ENCODE measurements around the gene LZTR1. TPM values are rescaled to one million over a fixed set of nuclear protein-coding genes. Genes with fewer than 3 reads are reported as not detected.
"Not testable (repeated sequence)": the region's sequence is repeated elsewhere in the genome, so short reads cannot be mapped to it uniquely, and the experiment has no call there.

The LZTR1 gene
- total RNA-seq, 1 donor from 2014 or later, result 72.9 TPM

- DNase-seq (ENCODE audit: low spot score) (no peak), ATAC-seq (no peak)
- intact Hi-C loops (cut with DNase I), result no loop called here
Measured at GRCh38 chr22:21003782-21004181, 21.7 kb downstream of the LZTR1 start.

GRCh38 chr22:21009208-21009607 is 27.1 kb downstream of the LZTR1 start:
- DNase-seq (ENCODE audit: low spot score); intact Hi-C loops (cut with DNase I); ATAC-seq: not testable (repeated sequence)

DNA sequence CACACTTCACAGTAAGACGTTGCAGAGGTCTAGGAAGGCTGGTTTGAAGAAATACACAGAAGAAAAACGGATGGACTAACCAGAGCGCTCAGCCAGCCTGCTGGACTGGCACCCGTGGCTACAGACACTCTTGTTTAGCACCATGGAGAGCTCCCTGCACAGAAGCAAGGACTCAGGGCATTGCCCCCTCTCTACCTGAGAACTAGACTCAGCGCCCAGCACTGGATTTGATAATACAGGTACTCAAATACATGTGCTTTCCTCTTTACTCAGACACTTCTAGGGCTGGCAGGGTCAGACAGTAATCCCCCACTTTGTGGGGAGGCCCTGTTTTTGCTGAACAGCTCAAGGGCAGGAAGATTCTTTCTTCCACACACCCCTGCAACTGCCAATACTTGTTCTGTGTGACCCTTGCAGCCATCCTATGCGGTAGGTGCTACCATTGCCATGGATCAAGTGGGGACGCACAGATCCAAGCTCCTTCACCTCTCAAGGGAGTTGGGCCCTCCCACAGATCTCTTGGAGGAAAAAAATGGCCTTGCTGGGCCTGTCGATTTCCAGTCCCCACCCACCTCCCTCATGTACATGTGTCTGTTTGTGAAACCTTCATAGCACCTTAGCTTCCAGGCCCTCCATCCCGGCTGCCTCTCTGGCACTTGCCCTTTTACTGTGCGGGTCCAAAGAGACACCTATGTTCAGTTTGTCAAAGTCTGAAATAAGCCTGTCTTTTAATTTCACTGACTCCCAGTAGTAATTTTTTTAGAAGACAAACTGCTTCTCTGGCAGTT is 27.7 kb downstream of the LZTR1 start:
- intact Hi-C loops (cut with DNase I), result no loop called here
- ATAC-seq (no peak), DNase-seq (ENCODE audit: low spot score) (no peak)

GRCh38 chr22:21010426-21011113 is 28.5 kb downstream of the LZTR1 start:
- no peak for DNase-seq (ENCODE audit: low spot score)
- no peak for ATAC-seq
- intact Hi-C loops (cut with DNase I), result no loop called here

DNA sequence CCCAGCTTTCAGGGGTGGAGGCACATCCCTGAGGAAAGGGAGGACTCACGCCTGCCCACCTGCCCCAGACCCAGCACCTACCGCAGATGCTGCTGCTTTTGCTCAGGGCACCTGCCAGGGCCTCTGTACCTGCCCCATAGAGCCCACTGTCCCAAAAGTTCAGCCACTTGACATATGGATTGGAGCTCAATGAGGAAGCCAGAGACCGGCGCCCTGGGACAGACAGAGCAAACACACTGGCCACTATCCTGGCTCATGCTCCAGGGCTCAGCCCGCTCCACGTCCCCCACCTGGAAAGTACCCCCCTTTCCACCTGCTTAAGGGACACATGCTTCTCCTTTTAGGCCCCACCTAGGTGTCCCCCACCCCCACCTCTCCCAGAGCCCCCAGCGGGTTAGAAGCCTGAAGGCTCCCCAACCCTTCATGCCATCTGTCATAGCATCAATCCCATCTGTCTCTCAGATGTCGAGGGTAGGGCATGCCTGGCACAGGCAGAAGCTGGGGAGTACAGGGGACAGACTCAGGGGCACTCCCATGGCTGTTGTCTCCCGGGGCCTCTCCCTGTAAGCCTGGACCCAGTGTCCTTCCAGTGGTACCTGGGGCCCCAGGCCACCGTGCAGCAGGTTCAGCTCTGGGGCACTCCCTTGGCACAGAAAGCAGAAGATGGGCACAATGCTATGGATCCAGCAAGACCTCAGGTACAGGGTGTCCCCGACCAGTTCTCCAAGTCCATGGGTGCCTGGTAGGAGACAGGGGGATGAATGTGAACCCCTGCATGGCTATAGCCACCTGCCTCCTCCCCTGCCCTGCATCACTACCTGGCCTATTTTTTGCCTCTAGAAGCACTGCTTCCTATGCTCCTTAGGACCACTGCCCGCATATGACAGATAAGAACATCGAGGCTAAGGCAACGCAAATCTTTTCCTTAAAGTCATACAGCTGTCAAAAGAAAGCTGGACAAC is 30.6 kb downstream of the LZTR1 start:
- intact Hi-C loops (cut with DNase I), result no loop called here
- DNase-seq (ENCODE audit: low spot score) (no peak), ATAC-seq (no peak)

DNA sequence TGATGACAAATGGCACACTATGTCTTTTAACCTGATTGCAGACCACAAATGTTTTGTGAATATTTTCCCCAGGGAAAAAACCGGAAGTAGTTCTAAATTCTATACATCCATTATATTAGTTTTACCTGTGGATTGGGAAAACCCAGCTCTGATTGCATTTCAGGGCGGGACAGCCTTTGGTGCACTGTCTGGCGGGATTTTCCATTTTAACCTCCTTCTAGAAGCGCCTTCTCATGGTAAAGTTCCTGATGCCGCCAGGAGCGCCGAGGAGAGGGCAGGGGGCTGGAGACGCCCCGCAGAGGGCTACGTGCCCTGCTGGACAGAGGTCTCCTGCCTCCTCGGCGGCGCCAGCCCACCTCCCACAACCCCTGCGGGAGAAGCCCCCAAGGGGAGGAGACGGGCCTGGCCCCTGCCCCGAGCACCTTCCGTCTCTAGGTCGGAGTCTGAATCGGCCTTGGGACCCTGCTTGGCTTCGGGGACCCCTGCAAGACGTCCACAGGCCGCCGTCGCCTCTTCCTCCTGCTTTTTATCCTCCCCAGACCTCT is 31.6 kb downstream of the LZTR1 start:
- intact Hi-C loops (cut with DNase I), result no loop called here
- DNase-seq (ENCODE audit: low spot score) (no peak), ATAC-seq (peak; percentile 6)

GRCh38 chr22:21014202-21014725 is 32.2 kb downstream of the LZTR1 start:
- peak; percentile 89 for DNase-seq (ENCODE audit: low spot score)

GRCh38 chr22:21014726-21015465 is 32.8 kb downstream of the LZTR1 start, which contains the start of gene P2RX6:
TSS of gene P2RX6 (plus strand) at chr22:21015165. CDS start at chr22:21015175, 10 bp downstream.
- peak; percentile 55 for ATAC-seq
- intact Hi-C loops (cut with DNase I), result no loop called here
- DNase-seq (ENCODE audit: low spot score), result no peak

More at GRCh38 chr22:21014202-21014725, 32.2 kb downstream of the LZTR1 start:
- ATAC-seq, result peak; percentile 96
- intact Hi-C loops (cut with DNase I), result no loop called here

GRCh38 chr22:21015466-21016006 is 33.4 kb downstream of the LZTR1 start:
- ATAC-seq (no peak), DNase-seq (ENCODE audit: low spot score) (no peak)
- intact Hi-C loops (cut with DNase I), result no loop called here

DNA sequence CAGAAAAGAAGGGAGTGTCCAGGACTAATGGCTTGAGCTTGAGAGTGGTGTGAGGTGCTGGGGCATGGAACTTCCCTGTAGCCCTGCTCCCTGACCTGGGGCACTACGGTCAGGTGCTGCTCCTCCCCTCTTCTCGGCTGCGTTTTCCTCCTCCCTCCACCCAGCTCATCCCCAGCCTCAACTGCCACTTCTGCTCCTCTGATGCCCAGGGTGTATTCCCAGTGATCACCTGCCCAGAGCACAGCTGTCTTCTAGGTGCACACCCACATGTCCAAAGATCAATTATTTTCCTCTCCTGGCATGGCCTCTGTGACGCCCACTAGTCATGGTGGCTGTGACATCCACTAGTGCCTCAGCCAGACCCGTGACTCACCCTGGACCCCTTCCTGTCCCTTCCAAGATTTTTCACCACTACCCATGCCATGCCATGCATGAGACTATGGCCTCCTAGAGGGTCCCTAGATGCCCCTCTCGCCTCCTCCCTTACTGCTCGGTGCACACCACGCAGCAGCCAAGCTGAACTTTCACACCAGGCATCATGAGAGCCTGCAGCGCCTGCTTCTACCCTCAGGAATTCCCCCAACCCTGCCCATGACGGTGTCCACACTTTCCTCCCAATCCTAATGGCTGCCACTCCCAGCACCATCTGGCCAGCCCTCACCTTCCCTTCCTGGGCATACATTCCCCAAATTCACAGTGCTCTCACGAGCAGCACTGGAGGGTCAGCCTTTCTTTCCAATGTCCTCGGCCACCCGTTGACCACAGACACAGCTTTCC is 34.7 kb downstream of the LZTR1 start:
- intact Hi-C loops (cut with DNase I), result no loop called here
- DNase-seq (ENCODE audit: low spot score) (no peak), ATAC-seq (no peak)

DNA sequence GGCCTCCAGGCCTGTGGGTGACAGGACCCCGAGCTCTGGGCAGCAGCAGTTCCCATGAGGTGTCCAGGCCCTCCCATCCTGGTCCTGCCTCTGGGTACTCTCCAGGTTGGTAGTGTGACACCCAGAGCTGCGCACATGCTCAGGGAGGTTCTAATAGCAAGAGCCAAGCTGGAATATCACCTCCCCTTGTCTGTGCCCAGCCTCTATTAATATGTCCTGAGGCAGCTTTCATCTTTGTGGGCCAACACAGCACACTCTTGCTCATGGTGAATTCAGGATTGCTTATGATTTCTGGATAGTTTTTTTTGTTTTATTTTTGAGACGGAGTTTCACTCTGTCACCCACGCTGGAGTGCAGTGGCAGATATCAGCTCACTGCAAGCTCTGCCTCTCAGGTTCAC is 36.2 kb downstream of the LZTR1 start:
- intact Hi-C loops (cut with DNase I), result no loop called here
- DNase-seq (ENCODE audit: low spot score), result no peak
- no peak for ATAC-seq

- DNase-seq (ENCODE audit: low spot score), result no peak
- intact Hi-C loops (cut with DNase I), result no loop called here
- no peak for ATAC-seq
Measured at GRCh38 chr22:21020802-21021429, 38.8 kb downstream of the LZTR1 start.

- DNase-seq (ENCODE audit: low spot score) (no peak), ATAC-seq (no peak)
- intact Hi-C loops (cut with DNase I), result no loop called here
Measured at GRCh38 chr22:21022507-21022906, 40.4 kb downstream of the LZTR1 start.

DNA sequence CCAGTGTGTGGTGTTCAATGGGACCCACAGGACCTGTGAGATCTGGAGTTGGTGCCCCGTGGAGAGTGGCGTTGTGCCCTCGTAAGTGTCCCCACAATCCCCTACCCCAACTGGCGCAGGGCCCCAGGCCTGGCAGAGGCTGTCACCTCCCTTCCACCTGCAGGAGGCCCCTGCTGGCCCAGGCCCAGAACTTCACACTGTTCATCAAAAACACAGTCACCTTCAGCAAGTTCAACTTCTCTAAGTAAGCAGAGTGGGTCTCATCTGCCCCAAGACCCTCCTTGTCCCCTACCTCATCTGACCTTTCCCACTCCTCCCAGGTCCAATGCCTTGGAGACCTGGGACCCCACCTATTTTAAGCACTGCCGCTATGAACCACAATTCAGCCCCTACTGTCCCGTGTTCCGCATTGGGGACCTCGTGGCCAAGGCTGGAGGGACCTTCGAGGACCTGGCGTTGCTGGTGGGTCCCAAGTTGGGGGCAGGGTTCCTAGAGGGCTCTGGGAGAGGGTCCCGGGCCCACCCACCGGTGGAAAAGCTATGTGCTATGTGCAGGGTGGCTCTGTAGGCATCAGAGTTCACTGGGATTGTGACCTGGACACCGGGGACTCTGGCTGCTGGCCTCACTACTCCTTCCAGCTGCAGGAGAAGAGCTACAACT is 41.0 kb downstream of the LZTR1 start:
- no peak for DNase-seq (ENCODE audit: low spot score)
- no peak for ATAC-seq
- intact Hi-C loops (cut with DNase I), result no loop called here

DNA sequence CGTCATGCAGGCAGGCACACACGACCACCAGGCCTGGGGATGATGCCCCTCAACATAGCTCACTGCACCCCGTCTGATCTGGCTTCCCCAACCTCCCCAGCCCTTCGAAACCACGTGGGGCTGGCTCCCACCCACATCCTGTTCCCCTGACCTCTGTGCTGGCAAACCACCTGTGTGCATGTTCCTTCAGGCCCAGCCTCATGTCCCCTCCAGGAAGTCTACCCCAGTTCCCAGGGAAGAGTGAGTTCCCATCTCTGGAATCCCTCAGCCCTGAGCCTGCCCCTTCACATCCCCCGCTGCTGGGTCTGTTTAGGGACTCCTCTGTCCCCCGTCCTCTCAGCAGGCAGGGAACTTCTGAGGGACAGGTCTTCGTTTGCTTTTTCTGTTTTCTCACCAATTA is 43.2 kb downstream of the LZTR1 start:
- intact Hi-C loops (cut with DNase I), result no loop called here
- no peak for DNase-seq (ENCODE audit: low spot score)
- ATAC-seq, result no peak
